Loucy (cell line): ENCODE data around the gene HAVCR2.

ENCODE experiments used
- H2AFZ ChIP-seq: fragments of 200-600 bp; sonication (generic); 2 replicates; pipeline ENCODE4 v1.6.0; 2016; ENCODE audit warnings: antibody characterized with exemption, mild to moderate bottlenecking, low read length, moderate library complexity
- H3F3A ChIP-seq: fragments of 200-600 bp; 2 replicates; pipeline ENCODE4 v1.6.0; 2016; ENCODE audit warnings: antibody characterized with exemption, low read depth, mild to moderate bottlenecking
- H3K27me3 ChIP-seq: fragments of 200-600 bp; sonication (generic); 2 replicates; pipeline ENCODE4 v1.6.1; 2014; ENCODE audit warnings: low read length, mild to moderate bottlenecking; ENCODE audit not compliant: insufficient read depth, poor library complexity, severe bottlenecking
- H3K36me3 ChIP-seq: fragments of 200-600 bp; sonication (generic); 2 replicates; pipeline ENCODE4 v1.6.1; 2016; ENCODE audit warnings: low read length; ENCODE audit not compliant: insufficient read depth
- H3K4me1 ChIP-seq: fragments of 200-600 bp; sonication (generic); 2 replicates; pipeline ENCODE4 v1.5.1; 2014; ENCODE audit warnings: low read length, mild to moderate bottlenecking; ENCODE audit not compliant: insufficient read depth, poor library complexity, severe bottlenecking
- H3K4me2 ChIP-seq: fragments of 200-600 bp; sonication (generic); 2 replicates; pipeline ENCODE4 v1.6.0; 2014; ENCODE audit warnings: antibody characterized with exemption, low read length, low read depth, mild to moderate bottlenecking; ENCODE audit not compliant: poor library complexity, severe bottlenecking
- H3K4me3 ChIP-seq: fragments of 200-600 bp; sonication (generic); 2 replicates; pipeline ENCODE4 v1.5.1; 2014; ENCODE audit warnings: low read length, mild to moderate bottlenecking, mixed read lengths; ENCODE audit not compliant: poor library complexity, severe bottlenecking
- H3K79me2 ChIP-seq: fragments of 200-600 bp; sonication (generic); 2 replicates; pipeline ENCODE4 v1.6.1; 2014; ENCODE audit warnings: low read length; ENCODE audit not compliant: insufficient read depth
- H3K9ac ChIP-seq: fragments of 200-600 bp; sonication (generic); 2 replicates; pipeline ENCODE4 v1.6.0; 2014; ENCODE audit warnings: mild to moderate bottlenecking, low read depth, low read length, moderate library complexity; ENCODE audit not compliant: poor library complexity, severe bottlenecking
- H3K9me2 ChIP-seq: fragments of 200-600 bp; sonication (generic); replicated peaks from 2 replicates; pipeline ENCODE4 v1.6.1; 2016; ENCODE audit warnings: low read depth, low read length, mixed read lengths
- H3K9me3 ChIP-seq: fragments of 200-600 bp; sonication (generic); 2 replicates; pipeline ENCODE4 v1.6.1; 2014; ENCODE audit warnings: mild to moderate bottlenecking, antibody characterized with exemption, low read length, low read depth; ENCODE audit not compliant: insufficient read depth
- H4K20me1 ChIP-seq: fragments of 200-600 bp; sonication (generic); 2 replicates; pipeline ENCODE4 v1.6.0; 2014; ENCODE audit warnings: antibody characterized with exemption, low read length, mild to moderate bottlenecking; ENCODE audit not compliant: insufficient read depth, poor library complexity, severe bottlenecking
- CTCF ChIP-seq: fragments of 200-600 bp; sonication (generic); conservative IDR thresholded peaks from 2 replicates; pipeline ENCODE4 v1.5.1; 2014; ENCODE audit warnings: mild to moderate bottlenecking, antibody characterized with exemption, low read length
- EZH2phosphoT487 ChIP-seq: fragments of 200-600 bp; IDR thresholded peaks from 2 replicates; pipeline ENCODE4 v1.6.1; 2018; ENCODE audit warnings: antibody characterized with exemption, mild to moderate bottlenecking, moderate library complexity, borderline replicate concordance

Gene HAVCR2

GRCh38 chr5:157086751-157087359, 22.0 kb downstream of the HAVCR2 start:
- no peaks in the 10 kb centered on the region for H3K4me1 ChIP-seq
- no peaks in the 10 kb centered on the region for H3K9me3 ChIP-seq
- H3K27me3 ChIP-seq, result no peaks in the 10 kb centered on the region
- H4K20me1 ChIP-seq, result no peaks in the 10 kb centered on the region
- H3K9me2 ChIP-seq, result no peaks in the 10 kb centered on the region
- H3F3A ChIP-seq, result no peaks in the 10 kb centered on the region
- H3K36me3 ChIP-seq, result no peaks in the 10 kb centered on the region
- TF ChIP-seq EZH2phosphoT487 (no peak), CTCF (no peak)
- H3K4me3 ChIP-seq, result no peak overlapping the region
- H3K79me2 ChIP-seq, result no peaks in the 10 kb centered on the region
- H3K9ac ChIP-seq, result no peak overlapping the region
- no peak overlapping the region for H2AFZ ChIP-seq
- H3K4me2 ChIP-seq, result no peak overlapping the region

GRCh38 chr5:157085930-157086329, 22.9 kb downstream of the HAVCR2 start:
- Histone ChIP-seq H4K20me1 (no peaks in the 10 kb centered on the region), H3K4me2 (no peak overlapping the region), H3K9ac (no peak overlapping the region), H3K27me3 (no peaks in the 10 kb centered on the region), H2AFZ (no peak overlapping the region), H3K9me3 (no peaks in the 10 kb centered on the region), H3F3A (no peaks in the 10 kb centered on the region), H3K4me3 (no peak overlapping the region), H3K9me2 (no peaks in the 10 kb centered on the region), H3K4me1 (no peaks in the 10 kb centered on the region), H3K36me3 (no peaks in the 10 kb centered on the region), H3K79me2 (no peaks in the 10 kb centered on the region)
- TF ChIP-seq CTCF (no peak), EZH2phosphoT487 (no peak)

- H3K4me2 ChIP-seq, result no peak overlapping the region
- no peak overlapping the region for H2AFZ ChIP-seq
- TF ChIP-seq CTCF (no peak), EZH2phosphoT487 (no peak)
- no peaks in the 10 kb centered on the region for H3K9me3 ChIP-seq
- H3K9me2 ChIP-seq, result no peaks in the 10 kb centered on the region
- H3K9ac ChIP-seq, result no peak overlapping the region
- no peaks in the 10 kb centered on the region for H3F3A ChIP-seq
- no peaks in the 10 kb centered on the region for H3K27me3 ChIP-seq
- H3K4me3 ChIP-seq, result no peak overlapping the region
- H4K20me1 ChIP-seq, result no peaks in the 10 kb centered on the region
- no peaks in the 10 kb centered on the region for H3K4me1 ChIP-seq
- H3K36me3 ChIP-seq, result no peaks in the 10 kb centered on the region
- no peaks in the 10 kb centered on the region for H3K79me2 ChIP-seq
These were observed 28.6 kb downstream of the HAVCR2 start for GRCh38 chr5:157080286-157080685.
